BJ (cell line): ENCODE data around the gene CPHXL2. TPM values are rescaled to one million over a fixed set of nuclear protein-coding genes. Genes with fewer than 3 reads are reported as not detected.

Experiments used
- CTCF ChIA-PET: fragments of 350-600 bp; formaldehyde crosslinking; extraction: SDS; loops from one replicate; lab custom pipeline; 2021; ENCODE audit warnings: antibody characterized with exemption, inconsistent platforms; lab: Yijun Ruan, JAX
- POLR2A ChIA-PET: fragments of 300-600 bp; sonication (Branson Sonifier 250); formaldehyde crosslinking; extraction: SDS; loops from one replicate; lab custom pipeline; 2021; ENCODE audit warnings: antibody characterized with exemption; lab: Charles Lee
- DNase-seq: peaks from one replicate; pipeline ENCODE4 v3.0.0-alpha.2; 2011; ENCODE audit warnings: low read depth
- H3K27me3 ChIP-seq: 2 replicates; pipeline ENCODE4 v1.6.0; 2011; ENCODE audit warnings: low read length; ENCODE audit not compliant: control insufficient read depth, insufficient read depth
- H3K36me3 ChIP-seq: 2 replicates; pipeline ENCODE4 v1.5.1; 2011; ENCODE audit warnings: low read length; ENCODE audit not compliant: control insufficient read depth, insufficient read depth
- H3K4me3 ChIP-seq: 2 replicates; pipeline ENCODE4 v1.5.1; 2011; ENCODE audit warnings: low read depth, mild to moderate bottlenecking, control low read depth, low read length
- CTCF ChIP-seq: IDR thresholded peaks from 2 replicates; pipeline ENCODE4 v1.5.1; 2011; ENCODE audit warnings: low read depth, mild to moderate bottlenecking, control low read depth, inconsistent platforms, low read length, moderate library complexity; ENCODE audit not compliant: insufficient read depth
- polyA plus RNA-seq: library from polyadenylated mRNA; depleted of rRNA; stranded (reverse); fragments of >200 nt; gene quantifications from 2 replicates; pipeline ENCODE4 v1.2.3, GENCODE V29; 2011

CPHXL2 gene
- polyA plus RNA-seq, 1 experiment: not detected

- Histone ChIP-seq H3K27me3 (no peaks in the 10 kb centered on the region), H3K36me3 (no peaks in the 10 kb centered on the region), H3K4me3 (no peak overlapping the region)
- no peak for TF ChIP-seq CTCF
- no peak for DNase-seq
- ChIA-PET CTCF (no interaction called here), POLR2A (no interaction called here)
These were observed 10.6 kb upstream of the CPHXL2 start for GRCh38 chr16:75687361-75687760.

- CTCF ChIA-PET: no interaction called here
- no peak overlapping the region for H3K4me3 ChIP-seq
- POLR2A ChIA-PET: no interaction called here
- H3K36me3 ChIP-seq: no peaks in the 10 kb centered on the region
- no peaks in the 10 kb centered on the region for H3K27me3 ChIP-seq
- no peak for DNase-seq
- no peak for TF ChIP-seq CTCF
These were observed 5.5 kb upstream of the CPHXL2 start for GRCh38 chr16:75682308-75682707.

GRCh38 chr16:75679366-75679765 lies 2.6 kb upstream of the CPHXL2 start:
- Histone ChIP-seq H3K4me3 (no peak overlapping the region), H3K36me3 (no peaks in the 10 kb centered on the region), H3K27me3 (no peaks in the 10 kb centered on the region)
- DNase-seq: no peak
- TF ChIP-seq CTCF: no peak
- POLR2A ChIA-PET: no interaction called here
- CTCF ChIA-PET: no interaction called here

- no peaks in the 10 kb centered on the region; the same call in 1 of the 2 replicates for H3K36me3 ChIP-seq
- no peak for DNase-seq
- POLR2A ChIA-PET: no interaction called here
- H3K27me3 ChIP-seq: no peaks in the 10 kb centered on the region
- no peak for TF ChIP-seq CTCF
- CTCF ChIA-PET: no interaction called here
- H3K4me3 ChIP-seq: no peak overlapping the region
These were observed 9.3 kb downstream of the CPHXL2 start for GRCh38 chr16:75667503-75667902.

- POLR2A ChIA-PET: no interaction called here
- peaks cover 21% of the 10 kb centered on the region for H3K36me3 ChIP-seq
- no peak for DNase-seq
- H3K4me3 ChIP-seq: no peak overlapping the region
- no peaks in the 10 kb centered on the region for H3K27me3 ChIP-seq
- CTCF ChIA-PET: no interaction called here
- no peak for TF ChIP-seq CTCF
These were observed 16.0 kb downstream of the CPHXL2 start for GRCh38 chr16:75660726-75661302.
